GM19351 (cell line): ENCODE measurements around the gene CCER1.

Source experiments
- ATAC-seq: cut with Tn5 transposase; IDR thresholded peaks from one replicate; pipeline ENCODE4 v1.9.1; 2021; ENCODE audit warnings: mild to moderate bottlenecking, moderate library complexity; ENCODE audit not compliant: unreplicated experiment

Gene CCER1

GRCh38 chr12:90922145-90922627, 32.8 kb downstream of the CCER1 start:
- ATAC-seq, result no peak

GRCh38 chr12:90921536-90921935, 33.4 kb downstream of the CCER1 start:
- ATAC-seq, result no peak

- ATAC-seq, result no peak
Observed at GRCh38 chr12:90920222-90920621, 34.8 kb downstream of the CCER1 start.

- ATAC-seq, result no peak
Observed at GRCh38 chr12:90917431-90917830, 37.5 kb downstream of the CCER1 start.

GRCh38 chr12:90916516-90916915, 38.5 kb downstream of the CCER1 start:
- no peak for ATAC-seq

- ATAC-seq, result no peak
Observed at GRCh38 chr12:90915353-90915752, 39.6 kb downstream of the CCER1 start.

- ATAC-seq, result no peak
Observed at GRCh38 chr12:90910958-90911357, 44.0 kb downstream of the CCER1 start.

- ATAC-seq, result no peak
Observed at GRCh38 chr12:90909069-90909770, 45.8 kb downstream of the CCER1 start.

- ATAC-seq, result no peak
Observed at GRCh38 chr12:90908465-90908864, 46.5 kb downstream of the CCER1 start.

GRCh38 chr12:90905691-90906370, 49.1 kb downstream of the CCER1 start:
- ATAC-seq, result no peak

GRCh38 chr12:90902596-90902995, 52.4 kb downstream of the CCER1 start:
- ATAC-seq, result no peak
